CD1c-positive myeloid dendritic cell (primary cell): ENCODE measurements around the gene RNF167.
A peak's percentile ranks its signal among the peaks of the same experiment; 100 is the strongest.

ENCODE experiments used
- DNase-seq: peaks from one replicate; pipeline ENCODE4 v3.0.0-alpha.2; 2016; ENCODE audit errors: extremely low spot score

The RNF167 gene

DNA sequence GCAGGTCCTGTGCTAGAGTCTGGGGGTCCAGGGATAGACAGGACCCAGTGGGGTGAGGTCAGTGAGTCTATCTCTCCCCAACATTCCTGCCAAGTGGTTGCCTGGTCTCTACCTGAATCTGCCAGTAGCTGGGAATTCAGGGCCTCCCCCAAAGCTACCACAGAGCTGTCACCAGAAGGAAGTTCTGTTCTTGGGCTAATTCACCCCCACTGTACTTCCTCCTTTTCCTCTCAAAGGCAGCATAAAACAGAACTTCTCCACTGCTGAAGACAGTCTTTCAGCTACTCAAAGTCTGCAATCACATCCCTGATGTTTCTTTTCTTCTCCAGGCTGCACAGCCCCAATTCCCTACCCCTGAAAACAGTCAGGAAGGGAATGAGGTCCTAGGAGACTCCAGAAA is 38.7 kb downstream of the RNF167 start:
- DNase-seq: peak; percentile 75

DNA sequence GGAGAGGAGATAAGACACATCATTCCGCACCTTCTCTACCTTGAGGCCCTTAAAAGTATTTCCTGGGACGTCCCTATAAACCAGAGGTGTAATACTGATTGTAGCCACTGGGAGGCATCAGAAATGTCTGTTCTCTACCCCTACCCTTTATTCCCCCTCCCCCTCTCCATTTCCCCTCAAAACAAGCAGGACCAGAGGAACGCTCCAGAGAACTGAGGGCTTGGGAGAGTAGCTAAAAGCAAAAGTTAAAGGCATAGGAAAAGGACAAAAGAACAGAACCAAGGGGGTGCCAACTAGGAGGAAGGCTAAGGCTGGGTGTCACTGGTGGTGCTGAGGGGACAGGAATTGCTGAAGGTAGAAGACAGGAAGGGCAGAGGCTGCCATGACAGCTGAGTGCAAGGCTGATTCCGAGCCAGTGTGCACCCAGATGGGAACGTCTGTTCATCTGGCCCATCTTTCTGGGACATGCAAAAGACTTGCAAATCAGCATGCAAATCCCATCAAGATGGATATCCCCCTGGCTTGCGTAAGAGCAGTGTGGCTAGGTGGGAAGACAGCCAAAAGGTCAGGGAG is 40.7 kb downstream of the RNF167 start:
- peak; percentile 58 for DNase-seq

DNA sequence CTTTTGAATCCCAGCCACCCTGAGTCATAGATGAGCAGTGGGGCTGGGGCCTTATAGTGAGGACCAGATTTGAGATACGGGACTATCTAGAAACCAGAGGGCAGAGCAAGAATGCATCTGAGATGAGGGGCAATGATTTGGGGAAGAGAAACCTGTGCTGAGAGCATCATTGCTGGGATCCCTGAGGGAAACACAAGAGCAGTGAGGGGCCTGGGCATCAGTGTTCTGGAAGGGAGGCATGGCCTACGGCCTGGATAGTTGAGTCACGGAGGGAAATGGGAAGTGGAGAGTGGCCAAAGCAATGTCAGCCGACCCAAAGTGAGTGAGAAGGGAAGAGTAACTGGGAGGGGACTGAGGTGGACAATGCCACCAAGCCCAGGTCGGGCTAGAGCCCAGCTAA is 42.2 kb downstream of the RNF167 start:
- peak; percentile 38 for DNase-seq

DNA sequence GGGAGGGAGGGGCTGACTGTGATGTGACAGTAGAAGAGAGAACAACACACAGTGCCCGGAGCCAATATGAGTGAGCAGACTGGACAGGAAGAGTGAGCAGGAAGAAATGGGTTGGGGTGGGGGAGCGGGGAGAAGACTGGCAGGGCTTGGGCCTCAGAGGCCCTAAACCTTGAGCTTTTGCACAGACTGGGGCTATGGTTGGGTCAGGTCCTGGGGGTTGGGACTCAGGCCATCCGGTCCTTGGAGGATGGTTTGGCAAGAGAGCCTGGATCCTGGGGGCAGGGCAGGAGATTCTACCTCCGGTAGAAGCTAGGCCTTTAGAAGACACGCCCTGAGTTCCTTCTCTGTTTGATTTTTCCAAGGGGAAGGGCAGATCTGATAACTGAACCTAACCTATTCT is 46.3 kb downstream of the RNF167 start:
- peak; percentile 15 for DNase-seq

DNA sequence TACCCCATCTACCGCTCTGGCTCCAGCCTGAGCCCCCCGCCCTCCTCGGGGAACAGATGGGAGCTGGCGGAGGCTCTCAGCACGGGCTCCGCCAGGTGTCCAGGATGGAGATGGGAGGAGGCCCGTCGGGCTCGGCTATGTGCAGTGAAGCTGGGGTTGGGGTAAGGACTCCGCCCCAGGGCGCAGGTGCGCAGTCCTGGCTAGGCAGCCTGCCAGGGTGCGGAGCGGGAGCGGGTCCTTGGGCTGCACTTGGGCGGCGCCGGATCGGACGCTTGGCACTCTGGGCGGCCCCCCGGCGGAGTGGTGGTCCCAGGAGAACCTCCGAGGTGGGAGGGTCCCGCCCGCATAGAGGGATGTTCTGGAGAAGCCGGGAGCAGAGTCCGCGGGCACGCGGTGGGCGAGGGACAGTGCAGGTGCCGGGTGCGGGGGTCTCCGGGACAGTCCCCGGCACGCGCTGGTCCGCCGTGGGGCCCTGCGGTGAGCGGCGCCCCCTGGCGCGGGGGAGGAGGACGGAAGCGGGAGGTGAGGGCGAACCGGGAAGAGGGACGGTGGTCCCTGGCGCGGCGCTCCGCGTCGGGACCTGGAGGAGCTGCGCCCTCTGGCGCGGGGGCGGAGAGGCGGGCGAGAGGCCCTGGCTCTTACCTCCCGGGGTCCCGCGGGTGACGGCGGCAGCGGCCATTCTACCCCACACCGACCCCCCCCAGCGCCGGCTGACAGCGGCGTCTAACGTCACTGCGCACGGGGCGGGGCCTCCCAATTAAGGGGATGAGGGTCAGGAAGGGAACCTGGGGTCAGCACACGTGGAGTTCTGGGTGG is 47.1 kb downstream of the RNF167 start, which contains the start of gene CAMTA2:
TSS of gene CAMTA2 (minus strand) at position 725 of the 816 bp plus-strand sequence. CDS start 1,453 bp downstream, outside the sequence.
- peak; percentile 86 for DNase-seq

DNA sequence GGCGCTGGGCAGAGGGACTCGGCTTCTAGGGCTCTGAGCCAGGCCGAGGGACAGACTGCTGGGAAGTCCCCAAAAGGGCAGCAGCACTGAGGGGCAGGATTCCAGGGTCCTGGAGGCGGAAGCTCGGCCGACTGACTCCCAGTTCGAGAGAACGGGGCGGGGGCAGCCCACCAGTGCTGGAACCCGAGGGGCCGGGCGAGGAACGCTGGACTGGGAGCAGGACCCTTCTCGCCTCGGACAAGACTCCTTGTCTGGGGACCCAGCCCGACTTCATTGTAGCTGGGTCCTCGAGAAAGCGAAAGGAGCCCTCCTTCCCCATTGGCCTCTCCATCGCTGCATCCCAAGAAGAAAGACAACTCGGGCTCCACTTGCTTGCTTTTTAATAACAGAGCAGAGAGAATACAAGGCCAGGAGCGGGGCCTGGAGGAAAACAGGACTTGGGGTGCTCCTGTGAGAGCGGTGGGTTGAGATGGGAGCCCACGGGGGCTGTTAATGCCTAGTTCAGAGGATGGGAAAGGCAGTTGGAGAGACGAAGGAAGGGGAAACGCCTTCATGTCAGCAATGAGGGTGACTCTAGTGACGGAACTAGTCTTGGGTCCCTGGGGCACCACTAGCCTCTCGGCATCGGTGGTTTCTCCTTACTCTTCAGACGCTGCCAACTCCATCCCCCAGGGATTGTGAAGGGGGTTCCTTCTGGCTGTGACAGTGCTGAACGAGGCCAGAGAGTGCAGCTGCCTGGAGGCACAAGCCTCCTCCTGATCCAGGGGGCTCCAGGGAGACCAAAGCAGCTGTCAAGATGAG is 47.9 kb downstream of the RNF167 start:
- peak; percentile 18 for DNase-seq

DNA sequence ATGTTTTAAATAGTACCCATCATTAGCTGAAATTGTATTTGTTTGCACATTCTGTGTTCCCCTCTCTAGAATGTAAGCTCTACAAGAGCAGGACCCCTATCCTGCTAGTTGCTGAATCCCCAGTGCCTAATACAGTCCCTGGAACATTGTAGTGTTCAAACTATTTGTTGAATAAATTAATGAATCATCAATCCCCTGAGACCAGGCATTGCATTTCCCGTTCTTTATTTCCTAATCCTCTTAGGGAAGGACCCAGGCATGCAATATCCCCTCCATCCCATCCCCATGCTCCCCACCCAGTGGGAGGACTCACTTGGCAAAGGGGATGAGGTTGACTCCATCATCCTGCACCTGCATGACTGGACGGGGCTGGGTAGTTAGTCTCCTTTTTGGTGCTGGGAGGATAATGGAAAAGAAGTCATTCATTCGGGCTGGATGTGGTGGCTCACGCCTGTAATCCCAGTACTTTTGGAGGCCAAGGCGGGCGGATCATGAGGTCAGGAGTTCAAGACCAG is 54.1 kb downstream of the RNF167 start:
- DNase-seq: no peak
